22Rv1 (cell line): ENCODE measurements around the gene RFC1.
"Not testable (repeated sequence)": the region's sequence is repeated elsewhere in the genome, so short reads cannot be mapped to it uniquely, and the experiment has no call there.

Source experiments
- H3K27ac ChIP-seq: fragments of 450-650 bp; 2 replicates; pipeline ENCODE4 v1.5.1; 2017
- ZFX ChIP-seq: fragments of 450-650 bp; IDR thresholded peaks from 2 replicates; pipeline ENCODE4 v1.6.1; 2017; ENCODE audit warnings: antibody characterized with exemption, borderline replicate concordance
- TF ChIP-seq, protein P1 (sequence below): fragments of 450-650 bp; IDR thresholded peaks from 2 replicates; pipeline ENCODE4 v1.5.1; 2017; ENCODE audit warnings: mild to moderate bottlenecking

Gene RFC1

DNA sequence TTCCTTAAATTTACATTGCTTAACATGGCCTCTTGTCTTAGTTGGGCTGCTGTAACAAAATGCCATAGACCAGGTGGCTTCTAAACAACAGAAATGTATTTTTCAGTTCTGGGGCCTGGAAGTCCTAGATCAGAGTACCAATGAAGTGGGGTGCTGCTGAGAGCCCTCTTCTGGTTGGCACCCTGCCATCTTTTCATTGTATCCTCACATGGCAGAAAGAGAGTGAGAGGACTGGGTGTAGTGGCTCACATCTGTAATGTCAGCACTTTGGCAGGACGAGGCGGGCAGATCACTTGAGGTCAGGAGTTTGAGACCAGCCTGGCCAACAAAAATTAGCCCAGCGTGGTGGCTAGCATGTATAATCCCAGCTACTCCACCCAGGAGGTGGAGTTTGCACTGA, 28.5 kb upstream of the RFC1 start:
- H3K27ac ChIP-seq = no peak overlapping the region
- TF ChIP-seq, protein P1, sequence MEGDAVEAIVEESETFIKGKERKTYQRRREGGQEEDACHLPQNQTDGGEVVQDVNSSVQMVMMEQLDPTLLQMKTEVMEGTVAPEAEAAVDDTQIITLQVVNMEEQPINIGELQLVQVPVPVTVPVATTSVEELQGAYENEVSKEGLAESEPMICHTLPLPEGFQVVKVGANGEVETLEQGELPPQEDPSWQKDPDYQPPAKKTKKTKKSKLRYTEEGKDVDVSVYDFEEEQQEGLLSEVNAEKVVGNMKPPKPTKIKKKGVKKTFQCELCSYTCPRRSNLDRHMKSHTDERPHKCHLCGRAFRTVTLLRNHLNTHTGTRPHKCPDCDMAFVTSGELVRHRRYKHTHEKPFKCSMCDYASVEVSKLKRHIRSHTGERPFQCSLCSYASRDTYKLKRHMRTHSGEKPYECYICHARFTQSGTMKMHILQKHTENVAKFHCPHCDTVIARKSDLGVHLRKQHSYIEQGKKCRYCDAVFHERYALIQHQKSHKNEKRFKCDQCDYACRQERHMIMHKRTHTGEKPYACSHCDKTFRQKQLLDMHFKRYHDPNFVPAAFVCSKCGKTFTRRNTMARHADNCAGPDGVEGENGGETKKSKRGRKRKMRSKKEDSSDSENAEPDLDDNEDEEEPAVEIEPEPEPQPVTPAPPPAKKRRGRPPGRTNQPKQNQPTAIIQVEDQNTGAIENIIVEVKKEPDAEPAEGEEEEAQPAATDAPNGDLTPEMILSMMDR = no peak
- no peak for TF ChIP-seq ZFX

DNA sequence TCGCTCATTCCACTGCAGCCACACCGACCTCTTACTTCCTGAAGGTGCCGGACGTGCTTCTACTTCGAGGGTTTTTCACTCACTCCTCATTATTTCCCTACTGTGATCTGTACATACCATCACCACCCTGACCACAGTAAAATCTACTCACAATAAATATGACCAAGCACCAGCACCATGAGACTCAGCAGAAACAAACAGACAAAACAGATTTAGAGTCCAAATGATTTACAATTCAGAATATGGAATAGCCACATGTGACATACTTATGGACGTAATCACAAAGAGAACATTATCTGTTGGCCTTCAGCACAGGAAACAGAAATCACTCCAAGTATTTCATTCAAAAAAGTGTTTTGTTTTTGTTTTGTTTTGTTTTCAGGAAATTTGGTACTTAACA, 24.4 kb upstream of the RFC1 start:
- no peak overlapping the region for H3K27ac ChIP-seq
- TF ChIP-seq ZFX = no peak
- TF ChIP-seq, protein P1 = no peak

DNA sequence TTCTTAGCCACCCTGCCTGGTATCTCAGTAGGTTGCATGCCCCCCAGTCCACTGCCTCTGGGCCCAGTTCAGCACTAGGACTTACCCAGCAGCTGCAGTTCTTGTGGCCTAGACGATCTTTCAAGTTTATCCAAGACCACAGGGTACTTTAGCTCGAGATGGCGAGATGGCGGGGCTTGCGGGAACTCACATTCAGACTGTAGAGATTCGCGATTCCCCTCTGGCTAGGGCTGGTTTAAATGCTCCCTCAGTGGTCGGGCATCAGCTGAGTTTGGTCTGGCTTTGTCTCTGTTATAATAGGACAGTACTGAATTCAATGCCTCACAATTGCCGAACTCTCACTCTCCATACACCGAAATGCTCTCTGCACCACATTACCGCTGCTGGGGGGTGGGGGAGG, 18.4 kb upstream of the RFC1 start:
- H3K27ac ChIP-seq = no peak overlapping the region
- TF ChIP-seq, protein P1 = no peak
- TF ChIP-seq ZFX = no peak

DNA sequence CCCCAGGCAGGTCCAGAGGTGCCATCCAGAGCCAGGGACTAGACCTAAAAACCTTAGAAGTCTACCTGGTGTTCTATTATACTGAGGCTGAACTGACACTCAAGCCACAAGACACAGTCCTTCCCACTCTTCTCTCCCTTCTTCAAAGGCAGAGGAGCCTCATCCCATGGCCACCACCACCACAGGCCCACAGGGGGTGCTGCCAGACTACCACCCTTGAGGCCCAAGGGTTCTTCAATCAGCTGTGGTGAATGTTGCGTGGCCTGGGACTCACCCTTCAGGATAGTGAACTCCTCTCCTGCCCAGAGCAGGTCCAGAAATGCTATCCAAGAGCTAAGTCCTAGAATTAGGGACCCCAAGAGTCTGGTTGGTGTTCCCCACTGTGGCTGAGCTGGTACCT, 17.5 kb upstream of the RFC1 start:
- TF ChIP-seq, protein P1 = no peak
- no peak for TF ChIP-seq ZFX
- no peak overlapping the region for H3K27ac ChIP-seq

DNA sequence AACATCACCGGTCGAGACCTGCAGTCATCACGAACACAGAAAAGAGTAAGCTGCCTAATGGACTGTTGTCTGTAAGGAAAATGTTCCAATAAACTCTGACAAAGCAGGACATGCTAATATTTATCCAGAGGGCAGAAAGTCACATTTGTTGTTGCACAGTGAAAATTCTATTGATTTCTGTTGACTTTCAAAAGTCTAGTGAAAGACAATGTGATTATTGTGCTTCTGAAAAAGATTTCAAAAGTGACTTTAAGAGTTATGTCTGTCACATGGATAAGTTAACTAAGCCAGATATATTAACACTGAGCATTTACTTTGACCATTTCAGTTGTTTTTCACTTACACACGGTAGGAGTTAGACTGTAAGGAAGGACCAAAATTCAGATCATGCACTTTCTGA, 9.3 kb upstream of the RFC1 start:
- TF ChIP-seq, protein P1 = no peak
- no peak for TF ChIP-seq ZFX
- no peak overlapping the region for H3K27ac ChIP-seq

DNA sequence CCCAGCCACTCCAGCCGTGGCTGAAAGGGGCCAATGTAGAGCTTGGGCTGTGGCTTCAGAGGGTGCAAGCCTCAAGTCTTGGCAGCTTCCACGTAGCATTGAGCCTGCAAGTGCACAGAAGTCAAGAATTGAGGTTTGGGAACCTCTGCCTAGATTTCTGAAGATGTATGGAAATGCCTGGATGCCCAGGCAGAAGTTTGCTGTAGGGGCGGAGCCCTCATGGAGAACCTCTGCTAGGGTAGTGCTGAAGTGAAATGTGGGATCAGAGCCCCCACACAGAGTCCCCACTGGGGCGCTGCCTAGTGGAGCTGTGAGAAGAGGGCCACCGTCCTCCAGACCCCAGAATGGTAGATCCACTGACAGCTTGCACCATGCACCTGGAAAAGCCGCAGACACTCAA, 5.0 kb upstream of the RFC1 start:
- not testable (repeated sequence) for H3K27ac ChIP-seq

DNA sequence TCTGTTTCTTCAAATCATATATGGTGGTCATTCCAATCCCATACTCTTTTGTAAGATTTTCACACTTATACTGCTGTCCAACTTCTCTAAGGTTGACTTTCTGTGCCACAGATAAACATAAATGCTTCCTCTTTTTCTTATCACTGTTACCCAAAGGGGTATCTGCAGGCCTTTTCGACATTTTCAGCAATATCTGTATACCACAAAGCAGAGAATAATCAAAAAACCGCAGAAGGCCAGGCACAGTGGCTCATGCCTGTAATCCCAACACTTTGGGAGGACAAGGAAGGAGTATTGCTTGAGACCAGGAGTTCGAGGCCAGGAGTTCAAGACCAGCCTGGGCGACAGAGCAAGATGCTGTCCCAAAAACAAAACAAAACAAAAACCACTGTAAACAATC, 3.1 kb upstream of the RFC1 start:
- no peak overlapping the region for H3K27ac ChIP-seq
- TF ChIP-seq, protein P1 = no peak
- no peak for TF ChIP-seq ZFX

DNA sequence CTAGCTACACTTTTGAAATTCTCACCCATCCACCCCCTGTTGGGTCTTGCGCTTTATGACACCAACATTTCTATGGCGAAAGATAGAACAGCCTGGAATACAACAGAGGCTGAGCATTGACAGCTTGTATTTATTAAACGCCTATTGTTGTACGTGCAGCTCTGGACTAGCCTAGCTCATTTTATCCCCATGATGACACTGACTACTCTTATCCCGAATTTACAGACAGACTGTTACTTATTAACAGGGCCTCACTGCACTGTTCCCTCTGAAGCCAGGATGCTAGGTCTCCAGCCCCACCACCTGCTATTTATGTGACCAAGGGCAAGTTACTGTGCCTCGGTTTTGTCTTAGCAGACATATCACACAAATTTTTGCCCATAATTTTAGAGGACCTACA, 1.0 kb upstream of the RFC1 start:
- TF ChIP-seq, protein P1 = no peak
- TF ChIP-seq ZFX = no peak
- H3K27ac ChIP-seq = no peak overlapping the region
